GM12872 (cell line): ENCODE data around the gene YAF2.
A peak's percentile ranks its signal among the peaks of the same experiment; 100 is the strongest.

Source experiments
- CTCF ChIP-seq: IDR thresholded peaks from 3 replicates; pipeline ENCODE4 v1.5.1; 2011; ENCODE audit warnings: low read depth, mild to moderate bottlenecking, low read length, moderate library complexity; ENCODE audit not compliant: insufficient read depth

The YAF2 gene

GRCh38 chr12:42255221-42255865 is 17.3 kb upstream of the YAF2 start:
- peak; percentile 4; the same call in 1 of the 3 replicates for TF ChIP-seq CTCF

GRCh38 chr12:42240131-42240750 is 2.2 kb upstream of the YAF2 start:
- TF ChIP-seq CTCF, result no peak

- no peak for TF ChIP-seq CTCF
These were observed 202 bp downstream of the YAF2 start for GRCh38 chr12:42237853-42238239.

GRCh38 chr12:42237052-42237852 is 796 bp downstream of the YAF2 start:
- TF ChIP-seq CTCF, result peak; percentile 69

- no peak for TF ChIP-seq CTCF
These were observed 2.0 kb downstream of the YAF2 start for GRCh38 chr12:42236017-42236416.

- TF ChIP-seq CTCF, result no peak
These were observed 2.6 kb downstream of the YAF2 start for GRCh38 chr12:42235426-42235825.

- TF ChIP-seq CTCF, result no peak
These were observed 3.1 kb downstream of the YAF2 start for GRCh38 chr12:42234970-42235369.
